Activated gamma-delta T cell treated with Interleukin-2 at 50 U/mL for 16 hours (primary cell): ENCODE results near the gene ALDH2.
"Not testable (repeated sequence)": the region's sequence is repeated elsewhere in the genome, so short reads cannot be mapped to it uniquely, and the experiment has no call there.

Experiments used
- DNase-seq: peaks from one replicate; pipeline ENCODE4 v3.0.0-alpha.2; 2020

The ALDH2 gene

GRCh38 chr12:111828338-111828979 is 61.7 kb downstream of the ALDH2 start:
- DNase-seq = no peak

GRCh38 chr12:111829635-111830034 is 62.9 kb downstream of the ALDH2 start:
- not testable (repeated sequence) for DNase-seq

GRCh38 chr12:111834740-111835386 is 68.1 kb downstream of the ALDH2 start:
- DNase-seq = peak; percentile 34

GRCh38 chr12:111835531-111836181 is 68.9 kb downstream of the ALDH2 start:
- not testable (repeated sequence) for DNase-seq

GRCh38 chr12:111838353-111838752 is 71.6 kb downstream of the ALDH2 start:
- DNase-seq = no peak

GRCh38 chr12:111840807-111841206 is 74.1 kb downstream of the ALDH2 start:
- DNase-seq = no peak

- peak; percentile 4 for DNase-seq
Observed at GRCh38 chr12:111841236-111841749, 74.6 kb downstream of the ALDH2 start.

- peak; percentile 97 for DNase-seq
Observed at GRCh38 chr12:111841750-111842555, 75.2 kb downstream of the ALDH2 start, which contains the start of gene MAPKAPK5. MAPKAPK5 (plus strand) TSS chr12:111842228; CDS start chr12:111842734, 506 bp downstream.

- DNase-seq = peak; percentile 28
Observed at GRCh38 chr12:111842556-111843396, 76.0 kb downstream of the ALDH2 start.

- DNase-seq = no peak
Observed at GRCh38 chr12:111846016-111846415, 79.3 kb downstream of the ALDH2 start.

GRCh38 chr12:111850526-111850925 is 83.8 kb downstream of the ALDH2 start:
- DNase-seq = no peak

- no peak for DNase-seq
Observed at GRCh38 chr12:111858186-111858585, 91.5 kb downstream of the ALDH2 start.

GRCh38 chr12:111858778-111859177 is 92.0 kb downstream of the ALDH2 start:
- no peak for DNase-seq

GRCh38 chr12:111864913-111865312 is 98.2 kb downstream of the ALDH2 start:
- no peak for DNase-seq
